Tibial nerve (tissue), 4 donors: ENCODE data around the gene MATR3.

Source experiments
- EP300 ChIP-seq, 2 donors: sonication (generic); formaldehyde crosslinking; IDR thresholded peaks; one replicate each; pipeline ENCODE4 v1.6.1; 2017; ENCODE audit warnings: antibody characterized with exemption in 2 of 2, mild to moderate bottlenecking in 1 of 2
- TF ChIP-seq, protein P1 (sequence below), 5 experiments: fragments of 200-600 bp in 3 of 5; fragments of 450-650 bp in 2 of 5; sonication (generic) in 3 of 5; IDR thresholded peaks; one replicate each; pipeline ENCODE4 v1.5.1; 2016 to 2019; ENCODE audit warnings: antibody characterized with exemption in 5 of 5, mild to moderate bottlenecking in 3 of 5, moderate library complexity in 2 of 5

DNA sequence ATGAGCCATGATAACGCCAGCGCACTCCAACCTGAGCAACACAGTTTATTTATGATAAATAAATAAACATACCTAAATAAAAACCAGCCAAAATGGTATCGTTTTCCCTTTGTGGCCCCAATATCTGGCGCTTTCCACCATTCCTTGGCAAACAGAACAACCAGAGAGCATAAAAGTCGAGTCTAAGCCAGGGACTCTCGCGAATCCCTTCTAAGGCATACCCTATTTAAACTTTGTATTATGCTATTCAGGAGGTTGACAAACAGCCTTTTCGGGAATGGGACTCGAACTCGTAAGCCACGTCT is 386 bp upstream of the MATR3 start:
- TF ChIP-seq, protein P1, sequence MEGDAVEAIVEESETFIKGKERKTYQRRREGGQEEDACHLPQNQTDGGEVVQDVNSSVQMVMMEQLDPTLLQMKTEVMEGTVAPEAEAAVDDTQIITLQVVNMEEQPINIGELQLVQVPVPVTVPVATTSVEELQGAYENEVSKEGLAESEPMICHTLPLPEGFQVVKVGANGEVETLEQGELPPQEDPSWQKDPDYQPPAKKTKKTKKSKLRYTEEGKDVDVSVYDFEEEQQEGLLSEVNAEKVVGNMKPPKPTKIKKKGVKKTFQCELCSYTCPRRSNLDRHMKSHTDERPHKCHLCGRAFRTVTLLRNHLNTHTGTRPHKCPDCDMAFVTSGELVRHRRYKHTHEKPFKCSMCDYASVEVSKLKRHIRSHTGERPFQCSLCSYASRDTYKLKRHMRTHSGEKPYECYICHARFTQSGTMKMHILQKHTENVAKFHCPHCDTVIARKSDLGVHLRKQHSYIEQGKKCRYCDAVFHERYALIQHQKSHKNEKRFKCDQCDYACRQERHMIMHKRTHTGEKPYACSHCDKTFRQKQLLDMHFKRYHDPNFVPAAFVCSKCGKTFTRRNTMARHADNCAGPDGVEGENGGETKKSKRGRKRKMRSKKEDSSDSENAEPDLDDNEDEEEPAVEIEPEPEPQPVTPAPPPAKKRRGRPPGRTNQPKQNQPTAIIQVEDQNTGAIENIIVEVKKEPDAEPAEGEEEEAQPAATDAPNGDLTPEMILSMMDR (IDR thresholded peaks at IDR 0.05), result no peak
- TF ChIP-seq EP300 (IDR thresholded peaks at IDR 0.05), result no peak
